H54 (cell line): ENCODE results near the gene CNBD2.
"Not testable (repeated sequence)": the region's sequence is repeated elsewhere in the genome, so short reads cannot be mapped to it uniquely, and the experiment has no call there.

Experiments
- DNase-seq: peaks from one replicate; pipeline ENCODE4 v3.0.0; 2011; ENCODE audit warnings: low spot score, mixed read lengths; ENCODE audit not compliant: insufficient read length
- FAIRE-seq: peaks from 3 replicates; lab custom pipeline; 2011; peaks lifted over from hg19 to GRCh38; lab: Jason Lieb, UNC
- POLR2A ChIP-seq: IDR thresholded peaks from 2 replicates; pipeline ENCODE4 v1.6.1; 2011; ENCODE audit warnings: low read depth, mild to moderate bottlenecking, low read length

Gene CNBD2

GRCh38 chr20:35967979-35968640 is at the start of gene CNBD2:
TSS of gene CNBD2 (plus strand) at chr20:35968590. CDS start at chr20:35968763, 173 bp downstream.
- no peak for FAIRE-seq
- DNase-seq: no peak

DNA sequence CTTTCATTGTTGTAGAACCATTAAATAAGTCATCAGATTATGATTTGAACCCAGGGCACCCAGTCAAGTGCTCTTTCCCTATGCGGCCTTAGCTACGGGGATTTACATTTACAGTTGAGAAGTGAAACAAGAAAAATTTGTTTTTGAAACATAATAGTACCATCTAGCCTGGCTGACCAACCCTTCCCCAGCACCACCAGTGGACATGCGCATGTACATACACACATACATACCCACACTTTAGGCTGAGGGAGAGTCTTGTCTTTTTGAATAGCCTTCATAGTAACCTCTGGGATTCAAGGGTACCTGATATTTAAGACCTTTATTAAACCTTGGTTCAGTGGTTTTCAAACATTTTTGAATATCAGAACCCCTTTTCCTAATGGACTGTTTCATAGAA is 47.9 kb upstream of the CNBD2 start:
- TF ChIP-seq POLR2A: no peak
- DNase-seq (no peak), FAIRE-seq (no peak)

More at GRCh38 chr20:35967979-35968640, at the start of gene CNBD2:
- no peak for TF ChIP-seq POLR2A

- no peak for TF ChIP-seq POLR2A
These were observed 39.1 kb upstream of the CNBD2 start for GRCh38 chr20:35929301-35929700.

GRCh38 chr20:35934050-35934449 is 34.3 kb upstream of the CNBD2 start:
- FAIRE-seq: no peak
- no peak for DNase-seq
- no peak for TF ChIP-seq POLR2A

More at GRCh38 chr20:35929301-35929700, 39.1 kb upstream of the CNBD2 start:
- FAIRE-seq (no peak), DNase-seq (no peak)

DNA sequence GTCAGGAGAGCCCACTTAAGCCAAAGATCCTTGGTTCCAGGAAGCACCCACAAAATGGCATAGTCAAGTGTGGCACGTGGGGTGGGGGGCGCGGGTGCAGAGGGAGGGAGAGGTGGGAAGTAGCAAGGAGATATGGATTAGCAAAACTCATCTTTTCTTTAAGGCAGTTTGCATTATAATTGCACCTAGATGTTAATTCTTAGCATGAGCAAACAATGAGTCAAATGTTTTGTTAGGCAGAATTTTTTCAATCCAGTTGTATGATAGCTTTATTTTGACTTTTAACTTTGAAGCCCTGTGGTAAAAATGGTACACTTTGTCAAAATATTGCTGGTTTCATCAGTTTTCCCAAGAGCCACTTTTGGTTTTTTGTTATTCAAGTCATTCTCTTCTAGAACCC is 29.1 kb upstream of the CNBD2 start:
- no peak for FAIRE-seq
- TF ChIP-seq POLR2A: no peak

DNA sequence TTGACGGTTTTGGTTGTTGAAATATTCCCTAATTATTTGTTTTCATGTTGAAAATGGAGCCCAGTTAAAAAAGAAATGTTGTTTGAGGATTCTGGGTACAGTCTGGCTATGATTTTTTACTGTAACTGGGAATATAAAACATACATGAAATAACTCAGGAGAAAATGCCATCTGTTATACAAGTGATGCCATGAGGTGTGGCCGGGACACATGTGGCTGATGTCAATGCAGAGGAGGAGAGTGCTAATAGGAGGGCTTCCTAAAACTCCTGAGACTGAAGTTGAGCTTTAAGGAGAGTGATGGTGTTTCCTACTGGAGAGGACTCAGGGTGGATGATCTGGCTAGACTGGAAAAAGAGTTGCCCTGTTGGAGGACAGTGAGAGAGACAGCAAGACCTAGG is 26.8 kb upstream of the CNBD2 start:
- FAIRE-seq (no peak), DNase-seq (no peak)
- TF ChIP-seq POLR2A: no peak

More for the DNA sequence above, 29.1 kb upstream of the CNBD2 start:
- no peak for DNase-seq

GRCh38 chr20:35942243-35942642 is 26.1 kb upstream of the CNBD2 start:
- FAIRE-seq: no peak
- no peak for DNase-seq
- no peak for TF ChIP-seq POLR2A

GRCh38 chr20:35947489-35947888 is 20.9 kb upstream of the CNBD2 start:
- FAIRE-seq: no peak
- DNase-seq: peak; percentile 36
- no peak for TF ChIP-seq POLR2A

DNA sequence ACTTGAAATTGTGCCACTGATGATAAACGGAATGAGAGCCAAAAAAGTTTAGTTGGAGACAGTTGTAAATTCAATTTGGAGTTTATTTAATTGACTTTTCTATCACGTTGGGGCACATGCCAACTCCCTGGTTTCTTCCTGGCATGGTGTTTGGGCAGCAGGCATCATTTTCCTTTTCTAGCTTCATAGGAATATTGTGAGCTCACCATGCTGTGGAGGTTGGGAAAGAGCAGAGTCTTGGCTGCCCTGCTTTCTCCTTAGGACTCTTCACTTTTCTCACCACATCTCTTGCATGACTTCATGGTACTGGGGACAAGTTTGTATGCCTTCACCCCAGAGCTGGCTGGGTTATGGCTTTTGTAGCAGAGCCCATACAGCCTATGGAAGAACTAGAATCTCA is 20.5 kb upstream of the CNBD2 start:
- DNase-seq: no peak
- no peak for FAIRE-seq
- TF ChIP-seq POLR2A: no peak

GRCh38 chr20:35950093-35950492 is 18.3 kb upstream of the CNBD2 start:
- TF ChIP-seq POLR2A: no peak
- FAIRE-seq: no peak
- DNase-seq: no peak

DNA sequence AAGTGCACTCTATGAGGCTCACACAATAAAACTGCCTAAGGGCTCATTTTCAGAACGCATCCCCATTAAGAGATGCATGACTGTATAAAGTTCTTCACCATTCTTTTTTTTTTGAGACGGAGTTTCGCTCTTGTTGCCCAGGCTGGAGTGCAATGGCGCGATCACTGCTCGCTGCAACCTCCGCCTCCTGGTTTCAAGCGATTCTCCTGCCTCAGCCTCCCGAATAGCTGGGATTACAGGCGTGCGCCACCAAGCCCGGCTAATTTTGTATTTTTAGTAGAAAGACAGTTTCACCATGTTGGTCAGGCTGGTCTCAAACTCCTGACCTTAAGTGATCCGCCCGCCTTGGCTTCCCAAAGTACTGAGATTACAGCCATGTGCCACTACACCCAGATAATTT is 16.3 kb upstream of the CNBD2 start:
- FAIRE-seq, DNase-seq: not testable (repeated sequence)

DNA sequence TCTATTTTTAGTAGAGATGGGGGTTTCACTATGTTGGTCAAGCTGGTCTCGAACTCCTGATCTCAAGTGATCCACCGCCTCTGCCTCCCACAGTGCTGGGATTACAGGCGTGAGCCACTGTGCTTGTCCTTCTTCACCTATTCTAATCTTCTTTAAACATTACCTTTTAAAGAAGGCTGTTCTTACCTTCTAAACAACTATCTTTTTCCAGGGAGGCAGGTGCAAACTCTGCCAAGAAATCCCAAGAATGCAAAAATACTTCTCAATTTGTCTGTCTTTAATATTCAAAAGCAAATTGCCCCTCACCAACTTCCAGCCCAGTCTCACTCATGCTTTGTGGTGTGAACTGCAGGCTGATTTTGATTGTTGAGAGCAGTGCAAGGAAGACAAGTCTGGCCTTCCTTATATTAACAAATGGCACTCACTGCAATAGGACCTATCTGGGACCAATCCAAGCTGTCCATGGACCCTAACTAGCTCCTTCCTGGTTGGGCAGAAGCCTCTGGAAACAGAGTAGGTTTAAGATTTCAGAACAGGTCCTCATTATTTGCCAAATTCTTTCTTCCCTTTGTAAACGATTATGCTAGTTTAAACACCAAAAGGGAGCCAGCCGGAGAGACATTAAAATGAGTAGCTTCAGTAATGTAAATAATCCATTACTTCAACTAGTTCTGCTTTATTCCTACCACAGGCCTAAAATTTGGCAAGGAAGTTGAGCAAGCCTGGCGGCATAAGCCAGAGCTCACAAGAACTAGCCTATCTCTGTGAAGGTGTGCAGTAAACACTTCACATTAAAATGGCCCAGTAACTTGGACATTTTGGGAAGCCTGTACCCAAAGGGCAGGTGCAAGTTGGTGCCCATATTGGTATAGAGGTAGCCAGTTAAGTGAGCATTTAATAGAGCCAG is 15.7 kb upstream of the CNBD2 start:
- DNase-seq: no peak
- FAIRE-seq: no peak
- TF ChIP-seq POLR2A: no peak

DNA sequence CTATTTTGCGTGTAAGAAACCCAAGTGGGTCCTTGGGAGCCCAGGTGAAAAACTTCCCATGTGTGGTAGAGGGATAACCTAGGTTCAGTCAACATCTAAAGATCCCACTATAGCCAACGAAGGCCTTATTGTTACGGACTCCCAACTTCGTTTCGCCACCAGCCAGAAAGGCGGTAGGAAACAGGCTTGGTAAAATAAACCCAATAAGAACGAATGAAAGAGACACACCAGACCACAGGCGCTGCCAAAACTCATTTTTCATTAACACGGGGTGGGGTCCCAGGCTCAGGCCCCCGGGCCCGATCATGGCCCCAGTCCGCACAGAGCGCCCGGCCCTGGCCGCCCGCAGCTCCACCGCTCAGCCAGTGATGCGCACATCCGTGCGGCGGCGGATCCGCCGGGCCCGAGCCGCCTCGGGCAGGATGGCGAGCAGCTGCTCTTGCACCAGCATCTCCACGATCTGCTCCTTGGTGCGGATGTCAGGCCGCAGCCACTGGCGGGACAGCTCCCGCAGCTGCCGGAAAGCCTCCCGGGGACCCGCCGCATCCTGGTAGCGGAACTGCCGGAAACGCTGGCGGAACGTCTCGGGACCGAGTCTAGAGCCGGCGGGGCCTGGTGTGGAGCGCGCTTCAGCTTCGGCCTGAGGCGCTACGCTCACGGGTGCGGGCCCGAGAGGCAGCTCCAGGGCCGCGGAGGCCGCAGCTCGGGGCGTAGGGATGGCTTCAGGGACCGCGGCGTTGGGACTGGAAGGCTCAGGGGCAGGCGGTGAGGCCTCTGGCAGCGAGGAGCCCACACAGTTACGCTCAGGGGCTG is 14.8 kb upstream of the CNBD2 start:
- TF ChIP-seq POLR2A: no peak
- DNase-seq: peak; percentile 27
- FAIRE-seq: no peak

DNA sequence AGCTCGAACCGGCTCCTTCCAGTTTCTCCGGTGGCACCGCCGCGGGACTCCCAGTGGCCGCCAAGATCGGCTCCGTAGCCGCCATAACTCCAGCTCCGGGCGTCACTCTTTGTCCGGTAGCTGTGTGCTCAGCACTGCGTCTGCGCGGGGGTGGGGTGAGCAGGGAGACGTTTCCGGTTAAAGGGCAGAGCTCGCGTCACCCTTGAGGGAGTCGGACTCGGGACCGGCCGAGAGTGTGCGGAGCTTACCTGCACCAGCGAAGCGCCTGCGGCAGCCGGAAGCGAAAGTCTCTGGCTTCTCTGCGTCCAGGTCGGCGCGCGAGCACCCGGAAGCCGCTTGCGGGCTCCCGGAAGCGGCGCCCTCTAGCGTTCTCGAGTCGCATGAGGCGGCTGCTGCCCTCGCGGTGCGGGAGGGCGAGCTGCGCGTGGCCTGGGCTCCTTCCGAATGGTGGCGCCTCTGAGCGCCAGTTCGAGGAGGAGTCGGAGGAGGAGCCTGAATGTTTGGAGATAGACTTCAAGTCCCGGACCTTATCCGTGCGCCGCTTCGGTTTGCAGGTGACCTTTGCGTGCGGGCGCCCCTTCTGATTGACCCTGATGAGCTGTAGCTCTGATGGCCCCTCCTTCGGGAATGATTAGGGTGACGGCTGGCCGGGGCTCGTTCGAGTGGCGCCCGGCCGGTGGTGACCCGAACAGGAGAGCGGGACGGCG is 14.0 kb upstream of the CNBD2 start, which contains the start of gene SCAND1:
Gene SCAND1 (minus strand): TSS at position 303 of the 707 bp plus-strand sequence. CDS start 218 bp downstream, at position 85.
- TF ChIP-seq POLR2A: peak; percentile 86
- peak; percentile 15 for FAIRE-seq
- peak; percentile 88 for DNase-seq
